OCI-LY3 (cell line): Measurements from ENCODE around the gene SCP2.

Experiments
- EZH2phosphoT487 ChIP-seq: fragments of 200-600 bp; shearing (Covaris generic); IDR thresholded peaks from 2 replicates; pipeline ENCODE4 v1.6.1; 2018; ENCODE audit warnings: antibody characterized with exemption, mixed run types, low read depth
- TF ChIP-seq, protein P1 (sequence below): fragments of 200-600, 300-600 bp; sonication (generic); IDR thresholded peaks from 2 replicates; pipeline ENCODE4 v1.5.1; 2014; ENCODE audit warnings: antibody characterized with exemption, low read length, low read depth

GRCh38 chr1:53061123-53061858 is 134.2 kb downstream of the SCP2 start:
- TF ChIP-seq, protein P1, sequence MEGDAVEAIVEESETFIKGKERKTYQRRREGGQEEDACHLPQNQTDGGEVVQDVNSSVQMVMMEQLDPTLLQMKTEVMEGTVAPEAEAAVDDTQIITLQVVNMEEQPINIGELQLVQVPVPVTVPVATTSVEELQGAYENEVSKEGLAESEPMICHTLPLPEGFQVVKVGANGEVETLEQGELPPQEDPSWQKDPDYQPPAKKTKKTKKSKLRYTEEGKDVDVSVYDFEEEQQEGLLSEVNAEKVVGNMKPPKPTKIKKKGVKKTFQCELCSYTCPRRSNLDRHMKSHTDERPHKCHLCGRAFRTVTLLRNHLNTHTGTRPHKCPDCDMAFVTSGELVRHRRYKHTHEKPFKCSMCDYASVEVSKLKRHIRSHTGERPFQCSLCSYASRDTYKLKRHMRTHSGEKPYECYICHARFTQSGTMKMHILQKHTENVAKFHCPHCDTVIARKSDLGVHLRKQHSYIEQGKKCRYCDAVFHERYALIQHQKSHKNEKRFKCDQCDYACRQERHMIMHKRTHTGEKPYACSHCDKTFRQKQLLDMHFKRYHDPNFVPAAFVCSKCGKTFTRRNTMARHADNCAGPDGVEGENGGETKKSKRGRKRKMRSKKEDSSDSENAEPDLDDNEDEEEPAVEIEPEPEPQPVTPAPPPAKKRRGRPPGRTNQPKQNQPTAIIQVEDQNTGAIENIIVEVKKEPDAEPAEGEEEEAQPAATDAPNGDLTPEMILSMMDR: no peak
- TF ChIP-seq EZH2phosphoT487: no peak
